GM12874 (cell line): ENCODE data around the gene CEACAM5.

Experiments used
- TF ChIP-seq, protein P1 (sequence below): IDR thresholded peaks from 2 replicates; pipeline ENCODE4 v1.5.1; 2011; ENCODE audit warnings: low read depth, mild to moderate bottlenecking, control low read depth, low read length, moderate library complexity; ENCODE audit not compliant: insufficient read depth

Gene CEACAM5

DNA sequence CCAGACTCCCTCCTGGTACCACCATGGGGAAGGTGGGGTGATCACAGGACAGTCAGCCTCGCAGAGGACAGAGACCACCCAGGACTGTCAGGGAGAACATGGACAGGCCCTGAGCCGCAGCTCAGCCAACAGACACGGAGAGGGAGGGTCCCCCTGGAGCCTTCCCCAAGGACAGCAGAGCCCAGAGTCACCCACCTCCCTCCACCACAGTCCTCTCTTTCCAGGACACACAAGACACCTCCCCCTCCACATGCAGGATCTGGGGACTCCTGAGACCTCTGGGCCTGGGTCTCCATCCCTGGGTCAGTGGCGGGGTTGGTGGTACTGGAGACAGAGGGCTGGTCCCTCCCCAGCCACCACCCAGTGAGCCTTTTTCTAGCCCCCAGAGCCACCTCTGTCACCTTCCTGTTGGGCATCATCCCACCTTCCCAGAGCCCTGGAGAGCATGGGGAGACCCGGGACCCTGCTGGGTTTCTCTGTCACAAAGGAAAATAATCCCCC is 505 bp upstream of the CEACAM5 start:
- TF ChIP-seq, protein P1, sequence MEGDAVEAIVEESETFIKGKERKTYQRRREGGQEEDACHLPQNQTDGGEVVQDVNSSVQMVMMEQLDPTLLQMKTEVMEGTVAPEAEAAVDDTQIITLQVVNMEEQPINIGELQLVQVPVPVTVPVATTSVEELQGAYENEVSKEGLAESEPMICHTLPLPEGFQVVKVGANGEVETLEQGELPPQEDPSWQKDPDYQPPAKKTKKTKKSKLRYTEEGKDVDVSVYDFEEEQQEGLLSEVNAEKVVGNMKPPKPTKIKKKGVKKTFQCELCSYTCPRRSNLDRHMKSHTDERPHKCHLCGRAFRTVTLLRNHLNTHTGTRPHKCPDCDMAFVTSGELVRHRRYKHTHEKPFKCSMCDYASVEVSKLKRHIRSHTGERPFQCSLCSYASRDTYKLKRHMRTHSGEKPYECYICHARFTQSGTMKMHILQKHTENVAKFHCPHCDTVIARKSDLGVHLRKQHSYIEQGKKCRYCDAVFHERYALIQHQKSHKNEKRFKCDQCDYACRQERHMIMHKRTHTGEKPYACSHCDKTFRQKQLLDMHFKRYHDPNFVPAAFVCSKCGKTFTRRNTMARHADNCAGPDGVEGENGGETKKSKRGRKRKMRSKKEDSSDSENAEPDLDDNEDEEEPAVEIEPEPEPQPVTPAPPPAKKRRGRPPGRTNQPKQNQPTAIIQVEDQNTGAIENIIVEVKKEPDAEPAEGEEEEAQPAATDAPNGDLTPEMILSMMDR = no peak

DNA sequence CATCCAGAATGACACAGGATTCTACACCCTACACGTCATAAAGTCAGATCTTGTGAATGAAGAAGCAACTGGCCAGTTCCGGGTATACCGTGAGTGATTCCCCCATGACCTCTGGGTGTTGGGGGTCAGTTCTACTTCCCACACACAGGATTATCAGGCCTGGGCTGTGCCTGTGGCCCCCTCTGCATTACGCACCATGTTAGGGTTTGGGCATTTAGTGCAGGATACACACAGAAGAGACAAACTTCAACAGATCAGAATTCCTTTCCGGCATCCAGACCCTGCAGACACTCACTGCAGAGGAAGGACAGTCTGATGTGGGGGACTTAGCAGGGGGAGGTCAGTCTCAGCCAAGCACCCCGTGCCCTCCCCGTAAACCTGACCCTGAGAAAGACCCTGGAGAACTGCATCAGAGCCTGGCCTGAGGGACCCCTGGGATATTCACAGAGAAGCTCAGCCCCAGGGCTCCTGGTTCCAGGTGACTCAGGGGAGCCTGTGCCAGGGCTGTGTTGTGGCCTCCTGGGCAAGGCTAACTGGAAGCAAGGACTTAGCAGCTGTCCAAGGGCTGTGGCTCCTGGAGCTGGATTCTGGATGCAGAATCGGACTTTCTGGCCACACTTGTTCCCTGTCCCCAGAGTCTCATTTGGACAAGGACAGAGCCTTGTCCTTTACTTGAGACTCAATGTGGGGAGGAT is 1.7 kb downstream of the CEACAM5 start:
- TF ChIP-seq, protein P1 = no peak

DNA sequence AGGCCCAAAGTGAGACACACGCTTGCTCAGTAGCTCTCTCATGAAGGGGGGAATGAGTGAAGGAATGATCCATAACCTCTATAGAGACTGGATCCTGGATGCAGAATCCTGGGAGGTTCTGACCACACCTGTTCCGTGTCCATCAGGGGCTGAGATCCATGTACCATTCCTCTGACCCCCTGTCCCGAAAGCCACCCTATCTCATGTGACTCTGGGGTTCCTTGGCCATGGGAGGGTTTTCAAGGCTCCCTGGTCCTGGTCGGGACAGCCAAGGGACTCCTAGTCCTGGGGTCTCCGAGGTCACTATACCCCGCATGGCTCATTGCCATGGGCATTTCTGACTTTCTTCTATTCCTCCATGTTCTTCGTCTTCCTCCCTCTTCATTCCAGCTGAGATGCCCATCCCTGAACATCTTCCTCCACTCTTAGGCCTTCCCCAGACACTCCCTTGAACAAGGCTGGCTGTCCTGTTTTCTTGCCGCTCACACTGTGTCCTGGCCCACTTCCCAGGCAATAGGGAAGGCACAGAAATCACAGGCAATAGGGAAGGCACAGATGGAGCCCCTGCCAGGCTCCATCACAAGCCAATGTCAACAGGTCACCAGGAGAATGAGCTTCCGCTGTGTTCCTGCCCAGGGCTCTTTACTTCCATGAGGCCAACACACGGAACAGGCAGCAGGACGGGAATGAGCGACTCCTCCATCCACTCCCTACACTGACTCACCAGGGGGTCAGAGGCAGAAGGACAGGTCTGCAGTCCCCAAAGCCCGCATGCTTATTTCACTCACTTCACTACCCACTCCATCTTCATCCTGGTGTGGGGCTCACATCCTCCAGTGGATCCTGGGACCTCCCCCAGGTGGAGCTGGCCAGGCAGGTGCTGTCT is 3.2 kb downstream of the CEACAM5 start:
- TF ChIP-seq, protein P1 = no peak

DNA sequence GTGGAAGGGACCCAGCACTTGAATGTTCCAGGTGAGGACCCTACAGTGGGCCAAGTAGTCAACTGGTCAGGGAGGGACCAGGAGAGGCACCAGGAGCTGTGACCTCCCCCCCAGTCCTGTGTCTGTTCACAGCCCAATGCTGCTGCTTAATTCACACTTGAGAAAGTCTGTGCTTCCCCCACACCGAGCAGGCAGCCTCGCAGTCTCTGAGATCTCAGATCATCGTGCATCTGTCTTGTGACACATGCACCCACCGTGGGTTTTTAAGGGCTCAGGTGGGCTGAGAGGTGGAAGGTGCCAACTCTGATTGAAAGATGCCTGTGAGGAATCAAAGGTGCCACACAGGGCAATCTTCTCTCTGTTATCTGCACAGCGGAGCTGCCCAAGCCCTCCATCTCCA is 6.2 kb downstream of the CEACAM5 start:
- TF ChIP-seq, protein P1 = no peak

DNA sequence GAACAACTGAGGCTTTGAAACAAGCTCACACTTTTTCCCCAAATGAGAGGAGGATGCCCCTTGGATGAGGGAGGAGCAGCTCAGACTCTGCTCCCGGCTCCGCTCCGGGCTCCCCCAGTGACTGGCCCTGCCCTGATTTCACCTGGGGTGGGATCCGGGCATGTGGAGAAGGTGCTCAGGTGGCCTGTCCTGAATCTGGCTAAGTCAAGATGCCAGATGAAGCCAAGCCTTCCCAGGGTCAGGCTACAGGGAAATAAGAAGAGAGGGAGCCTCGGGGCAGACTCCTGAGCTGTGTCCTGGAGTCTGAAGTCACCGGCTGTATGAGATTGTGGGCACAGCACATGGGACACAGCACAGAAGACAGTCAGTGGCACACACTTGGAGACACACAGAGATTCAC is 10.3 kb downstream of the CEACAM5 start:
- TF ChIP-seq, protein P1 = no peak

DNA sequence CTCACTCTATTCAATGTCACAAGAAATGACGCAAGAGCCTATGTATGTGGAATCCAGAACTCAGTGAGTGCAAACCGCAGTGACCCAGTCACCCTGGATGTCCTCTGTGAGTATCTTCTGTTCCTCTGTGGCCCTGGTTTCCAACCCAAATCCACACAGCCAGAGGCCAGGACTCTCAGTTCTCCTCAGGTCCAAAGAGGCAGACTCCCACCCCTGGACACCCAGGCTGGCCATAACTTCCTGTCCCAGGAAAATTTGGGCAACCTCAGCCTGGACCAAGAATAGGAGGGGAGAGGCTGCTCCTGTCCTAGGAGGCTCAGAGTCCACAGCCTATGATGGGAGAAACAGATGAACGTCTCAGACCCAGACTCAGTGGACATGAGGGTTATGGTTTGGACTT is 11.7 kb downstream of the CEACAM5 start:
- TF ChIP-seq, protein P1 = no peak

DNA sequence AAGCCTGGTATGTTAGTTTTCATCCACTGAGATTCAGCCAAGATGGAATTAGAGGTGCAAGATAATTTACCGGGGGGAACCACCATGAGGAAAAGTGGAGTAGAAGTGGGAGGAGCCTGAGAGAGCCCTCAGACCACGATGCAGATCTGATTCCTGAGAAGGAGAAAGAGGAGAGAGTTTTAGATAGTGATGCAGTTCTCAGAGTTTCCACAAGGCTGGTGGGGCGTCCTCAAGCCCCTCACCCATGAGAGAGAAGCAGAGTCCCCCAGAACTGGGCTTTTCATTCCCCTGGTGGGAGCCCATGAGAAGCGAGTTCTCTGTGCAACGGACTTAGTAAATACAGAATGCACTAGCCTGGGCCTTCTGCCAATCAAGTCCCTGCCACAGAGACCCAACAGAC is 18.1 kb downstream of the CEACAM5 start:
- TF ChIP-seq, protein P1 = no peak
